ENCODE results near the gene XXYLT1.

The XXYLT1 gene

GRCh38 chr3:195251336-195252065 lies 19.5 kb downstream of the XXYLT1 start:
- no peak overlapping the region for H3K4me3 ChIP-seq (ENCODE audit: control insufficient read depth, low read depth, low read length)
- no peak for TF ChIP-seq CTCF (conservative IDR thresholded peaks at IDR 0.05; ENCODE audit: control insufficient read depth, insufficient read depth, low read depth, low read length)
- no peak for DNase-seq (ENCODE audit: low read depth)

- peak; percentile 60 for DNase-seq (ENCODE audit: low read depth)
- TF ChIP-seq CTCF (conservative IDR thresholded peaks at IDR 0.05; ENCODE audit: control insufficient read depth, insufficient read depth, low read depth, low read length), result peak; percentile 39
- H3K4me3 ChIP-seq (ENCODE audit: control insufficient read depth, low read depth, low read length), result no peak overlapping the region
These were observed 20.3 kb downstream of the XXYLT1 start for GRCh38 chr3:195250473-195251251.

GRCh38 chr3:195249858-195250464 lies 21.0 kb downstream of the XXYLT1 start:
- DNase-seq (ENCODE audit: low read depth), result no peak
- no peak overlapping the region for H3K4me3 ChIP-seq (ENCODE audit: control insufficient read depth, low read depth, low read length)
- TF ChIP-seq CTCF (conservative IDR thresholded peaks at IDR 0.05; ENCODE audit: control insufficient read depth, insufficient read depth, low read depth, low read length), result no peak

GRCh38 chr3:195249057-195249770 lies 21.7 kb downstream of the XXYLT1 start:
- no peak for DNase-seq (ENCODE audit: low read depth)
- H3K4me3 ChIP-seq (ENCODE audit: control insufficient read depth, low read depth, low read length), result no peak overlapping the region
- no peak for TF ChIP-seq CTCF (conservative IDR thresholded peaks at IDR 0.05; ENCODE audit: control insufficient read depth, insufficient read depth, low read depth, low read length)

- TF ChIP-seq CTCF (conservative IDR thresholded peaks at IDR 0.05; ENCODE audit: control insufficient read depth, insufficient read depth, low read depth, low read length), result no peak
- no peak for DNase-seq (ENCODE audit: low read depth)
- no peak overlapping the region for H3K4me3 ChIP-seq (ENCODE audit: control insufficient read depth, low read depth, low read length)
These were observed 22.7 kb downstream of the XXYLT1 start for GRCh38 chr3:195248281-195248680.

- no peak for DNase-seq (ENCODE audit: low read depth)
- TF ChIP-seq CTCF (conservative IDR thresholded peaks at IDR 0.05; ENCODE audit: control insufficient read depth, insufficient read depth, low read depth, low read length), result no peak
- no peak overlapping the region for H3K4me3 ChIP-seq (ENCODE audit: control insufficient read depth, low read depth, low read length)
These were observed 23.1 kb downstream of the XXYLT1 start for GRCh38 chr3:195247863-195248189.

Measured in fibroblast of mammary gland (primary cell).